ENCODE measurements around the gene CNOT2. TPM values are rescaled to one million over a fixed set of nuclear protein-coding genes. Genes with fewer than 3 reads are reported as not detected.
A peak's percentile ranks its signal among the peaks of the same experiment; 100 is the strongest.

CNOT2 gene
- total RNA-seq, result 179 and 198 TPM in 2 replicates

DNA sequence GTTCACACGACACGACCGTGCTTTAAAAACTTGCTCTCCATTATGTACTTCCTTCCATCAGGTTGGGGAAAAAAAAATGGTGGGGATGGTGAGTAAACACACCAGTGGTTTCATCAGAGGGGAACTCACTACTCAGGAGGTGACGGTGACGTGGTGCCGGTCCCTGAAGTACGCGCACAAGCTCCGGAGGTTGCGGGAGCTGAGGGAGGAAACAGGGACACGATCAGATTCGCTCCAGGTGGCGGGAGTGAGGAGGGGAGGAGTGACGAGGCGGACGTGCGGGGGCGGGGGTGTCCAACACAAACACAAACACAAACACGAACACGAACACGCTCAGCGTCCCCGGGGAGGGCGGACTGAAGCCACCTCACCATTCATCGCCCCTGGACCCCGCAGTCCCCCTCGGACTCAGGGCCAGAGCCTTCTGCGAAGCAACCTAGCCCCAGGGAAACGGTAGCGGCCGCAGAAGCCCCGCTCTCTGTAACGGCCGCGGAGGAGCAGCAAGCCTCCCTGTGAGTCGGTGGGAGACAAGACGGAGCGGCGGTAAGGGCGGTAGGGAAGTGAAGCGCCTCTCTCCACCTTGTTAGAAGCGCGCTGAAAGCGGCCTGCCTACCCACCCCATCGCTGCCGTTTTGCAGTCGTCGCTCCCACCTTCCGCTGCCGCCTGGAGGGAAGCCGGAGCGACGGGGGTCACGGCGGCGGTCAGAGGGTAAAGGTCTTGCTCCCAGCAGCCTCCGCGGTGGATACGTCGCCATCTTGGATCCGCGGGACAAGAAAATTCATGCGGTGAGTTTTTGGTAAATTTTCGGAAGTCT lies at the start of gene CNOT2:
CNOT2 (plus strand) TSS at position 739 of the 815 bp plus-strand sequence. CDS start 34,794 bp downstream, outside the sequence.
- DNase-seq, result peak; percentile 92

DNA sequence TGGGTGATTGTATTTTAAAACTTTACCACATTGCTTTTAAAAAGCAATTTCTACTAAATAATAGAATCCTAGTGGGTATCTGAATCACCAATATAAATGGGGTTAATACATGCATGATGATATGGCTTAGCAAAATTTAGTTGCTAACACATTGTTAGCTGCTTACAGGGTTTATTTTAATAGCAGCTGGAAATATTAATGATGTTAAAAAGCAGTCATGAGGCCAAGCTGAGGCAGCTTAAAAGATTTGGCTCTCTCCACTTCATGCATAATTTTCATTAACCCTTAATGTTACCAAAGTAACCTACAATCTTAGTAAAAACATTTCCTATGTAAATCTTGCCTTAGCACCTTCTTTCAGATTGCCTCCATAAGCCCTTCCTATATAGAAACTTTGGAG lies 49.2 kb upstream of the CNOT2 start:
- no peak for DNase-seq

DNA sequence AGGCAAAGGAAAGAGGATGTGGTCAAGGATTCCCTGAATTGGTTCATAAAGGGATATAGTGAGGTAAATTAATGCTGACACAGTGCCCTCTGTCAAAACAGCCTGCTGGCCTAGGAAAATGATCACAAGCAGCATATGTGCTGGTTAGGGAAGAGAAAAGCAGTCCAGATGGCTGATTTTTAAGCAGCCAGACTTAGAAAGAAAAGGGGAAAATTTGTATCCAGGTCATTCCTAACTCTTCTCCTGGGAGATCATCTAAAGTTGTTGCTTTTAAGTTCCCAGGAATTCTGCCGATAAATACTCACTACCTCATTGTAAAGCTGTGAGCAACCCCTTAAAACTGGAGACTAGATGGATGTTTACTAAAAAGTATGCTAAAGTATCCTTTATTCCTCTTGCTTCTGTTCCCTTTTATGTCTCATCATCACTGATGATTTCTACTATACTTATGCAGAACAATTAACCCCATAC lies 46.4 kb upstream of the CNOT2 start:
- no peak for DNase-seq

DNA sequence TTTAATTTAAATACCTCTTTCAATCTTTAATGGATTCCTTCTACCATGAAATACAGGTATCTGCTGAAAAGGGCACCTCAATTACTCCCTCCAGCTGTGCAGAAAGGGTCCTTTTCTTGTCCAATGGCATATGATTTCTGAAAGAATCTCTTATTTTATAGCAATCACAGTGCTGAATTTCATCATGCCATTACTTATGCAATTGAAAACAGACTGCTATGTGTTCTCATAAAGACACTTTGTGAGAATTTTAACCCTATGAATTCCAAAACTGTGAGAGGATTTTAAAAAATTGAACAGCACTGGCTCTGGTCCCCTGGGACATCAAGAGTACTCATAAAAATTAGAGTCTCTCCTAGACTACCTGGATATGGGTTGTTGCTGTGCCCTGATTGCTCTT lies 45.9 kb upstream of the CNOT2 start:
- DNase-seq, result no peak

DNA sequence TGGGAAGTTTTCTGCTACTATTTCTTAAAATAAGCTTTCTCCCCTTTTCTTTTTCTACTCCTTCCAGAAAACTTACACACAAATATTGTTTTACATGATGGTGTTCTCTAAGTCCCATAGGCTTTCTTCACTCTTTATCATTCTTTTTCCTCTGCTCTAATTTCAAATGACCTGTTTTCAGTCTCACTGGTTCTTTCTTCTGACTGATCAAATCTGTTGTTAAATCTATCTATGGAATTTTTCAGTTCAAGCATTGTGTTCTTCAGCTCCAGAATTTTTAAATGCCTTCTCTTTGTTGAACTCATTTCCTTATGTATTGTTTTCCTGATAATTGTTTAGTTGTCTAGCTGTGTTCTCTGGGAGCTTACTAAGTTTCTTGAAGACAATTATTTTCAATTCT lies 29.5 kb upstream of the CNOT2 start:
- DNase-seq, result no peak

GRCh38 chr12:70214972-70215617 lies 28.1 kb upstream of the CNOT2 start:
- DNase-seq, result no peak

GRCh38 chr12:70217416-70217815 lies 25.8 kb upstream of the CNOT2 start:
- DNase-seq, result no peak

- DNase-seq, result no peak
These were observed 21.6 kb upstream of the CNOT2 start for GRCh38 chr12:70221626-70222025.

GRCh38 chr12:70227911-70228310 lies 15.3 kb upstream of the CNOT2 start:
- DNase-seq, result no peak

- no peak for DNase-seq
These were observed 12.2 kb upstream of the CNOT2 start for GRCh38 chr12:70230934-70231606.

GRCh38 chr12:70236990-70237389 lies 6.2 kb upstream of the CNOT2 start:
- DNase-seq, result peak; percentile 10

- DNase-seq, result no peak
These were observed 2.6 kb upstream of the CNOT2 start for GRCh38 chr12:70240673-70241072.

- DNase-seq, result no peak
These were observed 1.4 kb upstream of the CNOT2 start for GRCh38 chr12:70241845-70242244.

DNA sequence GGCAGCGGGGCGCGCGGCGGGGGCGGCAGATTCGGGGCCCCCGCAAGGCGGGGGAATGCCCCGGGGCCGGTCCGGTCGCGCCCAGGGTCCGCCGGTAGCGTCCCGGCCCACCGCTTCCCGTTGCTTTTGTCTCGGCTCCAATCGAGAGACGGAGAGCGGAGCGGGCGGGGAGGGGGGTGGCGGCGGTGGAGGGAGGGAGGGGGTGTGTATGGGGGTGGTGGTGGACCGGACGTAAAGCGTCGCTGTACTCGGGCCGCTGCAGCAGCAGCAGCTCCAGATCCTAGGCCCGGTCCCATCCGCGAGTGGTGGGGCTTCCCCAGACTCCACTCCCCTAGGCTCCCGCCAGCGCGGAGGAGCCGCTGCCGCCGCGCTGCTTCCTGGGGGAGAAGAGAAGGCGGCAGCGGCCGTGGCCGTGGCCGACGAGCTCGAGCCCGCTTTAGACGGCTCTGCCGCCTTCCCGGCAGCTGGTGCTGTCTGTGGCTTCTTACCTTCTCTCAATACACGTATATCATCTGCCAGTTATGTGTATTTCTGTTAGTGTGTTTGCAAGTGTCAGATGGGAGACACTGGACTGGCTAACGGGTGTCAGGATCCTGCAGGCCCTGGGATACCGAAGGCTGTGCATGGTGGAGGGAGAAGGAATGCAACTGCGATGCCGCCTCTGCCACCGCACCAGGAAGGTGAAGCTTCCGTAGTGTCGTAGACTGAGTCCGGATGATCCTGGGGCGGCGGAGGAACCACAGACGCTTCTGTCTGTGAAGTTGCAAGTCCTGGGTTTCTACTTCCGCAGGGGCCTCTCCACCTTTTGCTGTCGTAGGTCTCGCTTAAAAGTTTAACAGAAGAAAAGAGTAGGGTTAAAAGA lies 508 bp downstream of the CNOT2 start:
- peak; percentile 76 for DNase-seq

DNA sequence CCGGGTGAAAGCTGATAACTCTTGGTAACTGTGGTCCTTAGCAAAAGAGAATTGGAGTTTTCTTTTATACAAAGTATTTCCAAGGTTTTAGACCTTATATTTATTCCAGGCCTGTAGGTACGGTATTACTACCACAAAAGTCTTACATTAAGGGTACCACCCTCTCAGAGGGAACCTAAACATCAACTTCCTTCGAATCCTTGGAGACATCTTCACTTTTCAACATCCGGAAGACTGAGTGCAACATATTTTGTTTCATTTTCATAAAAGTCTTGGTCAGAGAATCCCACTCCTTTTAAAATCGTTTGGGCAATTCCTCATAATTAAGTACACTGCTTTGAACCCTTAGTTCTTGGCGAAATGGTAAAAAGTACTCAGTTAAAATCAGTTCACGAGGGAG lies 1.2 kb downstream of the CNOT2 start:
- no peak for DNase-seq

DNA sequence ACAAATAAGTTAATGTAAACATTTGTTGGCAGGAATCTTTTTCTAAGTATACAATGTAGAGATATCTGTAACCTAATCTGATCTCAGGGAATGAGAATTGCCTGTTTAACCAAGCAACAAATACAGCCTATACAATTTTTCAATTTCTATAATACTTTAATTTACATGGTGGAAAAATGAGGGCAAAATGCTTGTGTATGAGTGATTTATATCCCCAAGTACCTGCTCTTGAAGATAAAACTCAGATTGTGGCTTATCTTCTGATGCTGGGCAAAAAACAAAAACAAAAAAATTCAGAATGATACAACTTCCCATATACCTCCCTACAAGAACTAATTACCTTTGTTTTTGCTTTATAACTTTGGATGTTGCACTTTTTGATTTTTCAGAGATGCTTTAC lies 2.2 kb downstream of the CNOT2 start:
- DNase-seq, result no peak

- DNase-seq, result no peak
These were observed 3.3 kb downstream of the CNOT2 start for GRCh38 chr12:70246580-70246979.

DNA sequence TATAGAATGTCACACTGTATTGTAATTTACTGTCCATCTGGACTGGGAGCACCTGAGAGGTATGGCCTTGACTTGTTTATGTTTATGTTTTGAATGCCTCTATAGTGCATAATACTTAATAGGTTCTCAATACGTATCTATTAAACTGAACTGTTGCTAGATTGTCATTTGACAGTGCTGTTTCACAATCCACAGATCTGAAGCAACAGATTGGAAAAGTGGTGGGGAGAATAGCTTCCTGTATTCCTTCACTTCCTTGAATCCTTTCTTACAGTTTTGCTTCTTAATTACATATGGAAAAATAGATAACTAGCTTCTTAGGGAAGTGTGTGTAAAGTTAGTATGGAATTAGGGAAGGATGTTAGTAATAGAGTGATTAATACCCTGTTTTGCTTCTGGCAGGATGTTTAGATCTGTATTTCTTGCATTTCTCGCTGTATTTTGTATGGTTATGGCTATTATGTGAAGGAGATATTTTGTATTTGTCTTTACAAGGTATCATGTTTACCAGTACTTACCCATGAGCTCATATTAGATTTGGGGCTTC lies 4.5 kb downstream of the CNOT2 start:
- peak; percentile 25 for DNase-seq

DNA sequence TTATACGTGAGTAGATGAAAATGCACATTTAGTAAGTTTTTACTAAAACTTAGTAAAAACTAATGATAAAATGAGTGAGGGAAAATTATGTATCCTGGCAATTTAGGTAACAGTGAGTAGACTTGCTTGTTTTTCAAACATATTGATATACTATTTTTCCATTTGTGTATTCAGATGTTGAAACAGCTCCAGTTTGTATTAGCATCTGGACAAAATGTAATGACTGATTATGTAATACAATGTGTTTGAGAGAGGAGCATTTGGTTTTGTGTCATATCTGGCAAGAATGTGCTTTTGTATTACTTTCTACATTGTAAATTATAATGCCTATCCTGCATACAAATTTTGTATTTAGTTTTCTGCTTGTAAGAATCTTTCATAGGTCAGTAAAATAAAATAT lies 5.6 kb downstream of the CNOT2 start:
- DNase-seq, result no peak

DNA sequence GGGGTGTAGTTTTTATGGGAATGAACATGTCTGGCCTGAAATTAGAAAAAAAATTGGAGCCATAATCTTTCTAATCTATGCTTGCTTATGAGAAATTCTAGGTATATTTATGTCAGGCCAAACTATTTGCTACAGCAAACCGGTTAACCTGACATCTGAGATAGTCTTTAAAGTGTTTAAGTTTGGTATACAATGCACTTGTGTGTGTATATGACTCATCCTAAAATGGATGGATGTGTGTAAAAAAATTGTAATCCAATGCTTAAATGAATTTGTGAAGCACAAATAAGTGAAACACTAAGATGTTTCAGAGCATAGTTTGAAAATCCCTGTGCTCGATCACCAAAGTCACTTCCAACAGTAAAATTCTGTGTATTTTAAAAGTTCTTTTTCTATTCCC lies 6.7 kb downstream of the CNOT2 start:
- DNase-seq, result no peak

DNA sequence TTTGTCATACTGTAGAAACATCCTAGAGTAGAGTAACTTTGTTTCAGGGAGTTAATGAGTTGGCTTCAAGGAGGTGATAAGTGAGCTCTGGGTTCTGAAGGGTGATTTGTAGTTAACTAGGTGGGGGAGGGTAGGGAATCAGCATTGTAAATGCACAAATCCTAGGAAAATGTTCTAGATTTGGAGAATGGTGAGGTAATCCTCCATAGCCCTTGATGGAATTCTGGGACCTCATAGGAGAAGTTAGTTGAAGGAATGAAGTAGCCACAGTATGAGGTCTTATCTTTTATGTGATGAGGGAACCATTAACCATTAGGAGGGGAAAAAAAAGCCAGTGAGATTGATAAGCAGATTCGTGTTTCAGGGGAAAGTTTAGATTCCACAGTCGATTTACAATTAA lies 8.0 kb downstream of the CNOT2 start:
- DNase-seq, result no peak

DNA sequence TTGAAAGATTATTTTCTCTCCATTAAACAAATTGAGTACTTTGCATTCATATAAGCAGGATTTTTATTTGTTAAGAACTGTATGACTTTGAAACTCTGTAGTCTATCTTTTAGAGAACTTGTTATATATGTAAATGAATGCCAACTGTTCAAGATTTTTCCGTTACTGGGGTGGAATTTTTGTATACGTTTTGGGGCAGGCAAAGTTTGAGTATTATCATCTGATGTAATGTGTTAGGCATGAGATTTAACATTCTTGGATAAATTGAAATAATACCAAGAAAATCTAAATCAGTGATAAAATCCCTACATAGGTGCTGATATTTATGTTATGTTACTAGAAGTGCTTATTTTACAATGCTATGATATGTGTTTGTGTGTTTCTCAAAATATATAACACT lies 8.4 kb downstream of the CNOT2 start:
- DNase-seq, result no peak
